Calu3 (cell line): Measurements from ENCODE around the gene ZNF317. TPM values are rescaled to one million over a fixed set of nuclear protein-coding genes. Genes with fewer than 3 reads are reported as not detected.
"Not testable (repeated sequence)": the region's sequence is repeated elsewhere in the genome, so short reads cannot be mapped to it uniquely, and the experiment has no call there.

Source experiments
- BruUV-seq: library from RNA; stranded (reverse); fragments of 400-500 nt; replicated peaks from 2 replicates; lab custom pipeline; 2021; lab: Mats Ljungman, UMichigan
- CTCF ChIA-PET: fragments of 300-600 bp; sonication (Branson Sonifier 250); formaldehyde crosslinking; loops from one replicate; lab custom pipeline; 2022; ENCODE audit warnings: antibody characterized with exemption; lab: Charles Lee
- DNase-seq: peaks from one replicate; pipeline ENCODE4 v3.0.0; 2022
- H3K27ac Mint-ChIP-seq: one replicate; pipeline ENCODE4 v1.8.0; 2022; ENCODE audit warnings: mixed read lengths; ENCODE audit not compliant: unreplicated experiment
- H3K27me3 Mint-ChIP-seq: one replicate; pipeline ENCODE4 v1.8.0; 2022; ENCODE audit warnings: mixed read lengths; ENCODE audit not compliant: unreplicated experiment
- H3K36me3 Mint-ChIP-seq: one replicate; pipeline ENCODE4 v1.8.0; 2022; ENCODE audit warnings: mild to moderate bottlenecking, moderate library complexity, mixed read lengths; ENCODE audit not compliant: insufficient read depth, unreplicated experiment
- H3K4me1 Mint-ChIP-seq: one replicate; pipeline ENCODE4 v1.8.0; 2022; ENCODE audit warnings: mild to moderate bottlenecking, low read depth, mixed read lengths; ENCODE audit not compliant: unreplicated experiment
- H3K4me3 Mint-ChIP-seq: one replicate; pipeline ENCODE4 v1.8.0; 2022; ENCODE audit warnings: mild to moderate bottlenecking, low read depth, moderate library complexity, mixed read lengths; ENCODE audit not compliant: unreplicated experiment
- H3K9me3 Mint-ChIP-seq: one replicate; pipeline ENCODE4 v1.8.0; 2022; ENCODE audit warnings: low read depth, mixed read lengths; ENCODE audit not compliant: unreplicated experiment
- CTCF ChIP-seq: fragments of 200-600 bp; IDR thresholded peaks from one replicate; pipeline ENCODE4 v1.8.0; 2022; ENCODE audit warnings: antibody characterized with exemption; ENCODE audit not compliant: unreplicated experiment
- intact Hi-C: fragments of 100-400 bp; cut with micrococcal nuclease; formaldehyde crosslinking; loops from one replicate; pipeline ENCODE4 v1.10.0; 2022; ENCODE audit not compliant: unreplicated experiment
- total RNA-seq: library from RNA; stranded (reverse); gene quantifications from 2 replicates; pipeline ENCODE4 v1.2.3, GENCODE V29; 2022

Gene ZNF317
- total RNA-seq, 1 experiment from 2014 or later: 26.3 TPM

- no peak for DNase-seq
- intact Hi-C loops: no loop called here
- CTCF ChIA-PET: interaction anchor here (0.7 kb wide), 1 partner anchor 441 kb away, joined by 4 read pairs; no protein-coding TSS in a partner anchor
- Mint-ChIP-seq H3K4me3 (no peak within 1 kb of the TSS), H3K36me3 (no peaks in the 10 kb centered on the region), H3K27me3 (no peaks in the 10 kb centered on the region), H3K27ac (no peak within 1 kb of the TSS), H3K4me1 (no peaks in the 10 kb centered on the region), H3K9me3 (peaks cover 11% of the 10 kb centered on the region)
- no TSS peak for BruUV-seq
- TF ChIP-seq CTCF: no peak
These were observed 38.7 kb downstream of the ZNF317 start, which contains the start of gene OR7D2 for GRCh38 chr19:9178901-9179300. Gene OR7D2, plus strand, starts transcription at chr19:9178979. Its CDS starts 6,803 bp downstream, at chr19:9185782.

DNA sequence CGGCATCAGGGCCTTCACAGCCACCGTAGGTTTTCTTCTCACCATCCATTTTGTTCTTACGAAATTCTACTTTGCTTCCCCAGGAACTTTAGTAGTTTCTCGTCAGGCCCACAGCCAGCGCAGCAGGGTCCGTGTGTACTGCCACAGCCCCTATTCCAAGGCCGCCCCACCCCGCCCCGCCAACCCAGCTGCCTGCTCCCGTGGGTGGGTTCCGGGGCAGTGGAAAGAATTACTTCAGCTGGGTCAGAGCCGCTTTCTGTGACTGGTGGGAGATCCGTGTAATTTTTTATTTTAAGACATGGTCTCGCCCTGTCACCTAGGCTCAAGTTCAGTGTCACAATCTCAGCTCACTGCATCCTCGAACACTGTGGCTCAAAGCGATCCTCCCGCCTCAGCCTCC, 42.8 kb downstream of the ZNF317 start:
- peaks cover 10% of the 10 kb centered on the region for H3K9me3 Mint-ChIP-seq
- no peak for TF ChIP-seq CTCF
- CTCF ChIA-PET: no interaction called here
- no peaks in the 10 kb centered on the region for H3K36me3 Mint-ChIP-seq
- H3K4me3 Mint-ChIP-seq: no peak overlapping the region
- intact Hi-C loops: no loop called here
- BruUV-seq: no TSS peak
- H3K27me3 Mint-ChIP-seq: no peaks in the 10 kb centered on the region
- no peak for DNase-seq
- no peaks in the 10 kb centered on the region for H3K4me1 Mint-ChIP-seq
- no peak overlapping the region for H3K27ac Mint-ChIP-seq

- Mint-ChIP-seq H3K4me1 (no peaks in the 10 kb centered on the region), H3K9me3 (peaks cover 12% of the 10 kb centered on the region), H3K27ac (no peak overlapping the region), H3K27me3 (no peaks in the 10 kb centered on the region), H3K36me3 (no peaks in the 10 kb centered on the region), H3K4me3 (no peak overlapping the region)
- DNase-seq: no peak
- no TSS peak for BruUV-seq
- TF ChIP-seq CTCF: no peak
- CTCF ChIA-PET: no interaction called here
- intact Hi-C loops: no loop called here
These were observed 47.0 kb downstream of the ZNF317 start for GRCh38 chr19:9187191-9187590.

DNA sequence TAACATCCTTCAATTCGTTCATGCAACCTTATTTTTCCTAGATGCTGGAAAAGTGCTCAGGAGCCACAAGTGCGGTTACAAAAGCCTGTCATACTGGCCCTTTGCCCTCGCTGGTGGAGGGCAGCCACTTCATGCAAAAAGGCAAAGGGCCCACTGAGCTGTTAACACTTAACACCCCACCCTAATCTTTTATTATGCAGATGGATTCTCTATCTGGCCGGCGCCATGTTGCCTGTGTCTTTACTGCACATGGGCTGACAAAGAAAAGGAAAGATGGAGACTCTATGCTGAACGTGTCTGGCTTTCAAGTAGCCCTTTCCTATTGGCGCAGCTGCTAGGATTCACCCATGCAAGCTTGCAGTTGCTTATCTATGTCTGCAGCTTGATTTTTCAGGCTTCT, 49.3 kb downstream of the ZNF317 start:
- CTCF ChIA-PET: no interaction called here
- Mint-ChIP-seq H3K36me3 (no peaks in the 10 kb centered on the region), H3K27me3 (no peaks in the 10 kb centered on the region), H3K9me3 (peaks cover 15% of the 10 kb centered on the region), H3K4me1 (no peaks in the 10 kb centered on the region), H3K27ac (no peak overlapping the region), H3K4me3 (no peak overlapping the region)
- DNase-seq: no peak
- no TSS peak for BruUV-seq
- intact Hi-C loops: no loop called here
- TF ChIP-seq CTCF: no peak

DNA sequence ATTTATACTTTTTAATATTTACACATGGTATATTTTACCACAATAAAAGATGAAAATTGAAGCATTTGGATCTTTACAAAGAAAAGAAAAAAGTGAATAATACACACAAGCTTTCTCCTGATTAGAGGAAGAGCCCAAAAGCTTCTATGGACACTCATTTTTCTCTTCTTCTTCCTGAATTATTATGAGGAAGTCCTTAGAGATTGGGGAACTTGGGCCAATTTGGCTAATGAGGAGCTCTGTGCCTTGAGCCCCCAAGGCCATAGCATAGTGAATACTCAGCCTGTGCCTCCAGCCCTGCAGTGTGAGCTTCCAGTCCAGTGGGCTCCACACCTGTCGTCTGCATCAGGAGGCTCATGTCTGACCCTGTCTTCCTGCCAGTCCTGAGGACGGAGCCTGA, 57.8 kb downstream of the ZNF317 start:
- H3K4me3 Mint-ChIP-seq, H3K36me3 Mint-ChIP-seq, H3K4me1 Mint-ChIP-seq, intact Hi-C loops, DNase-seq, BruUV-seq, H3K9me3 Mint-ChIP-seq, H3K27me3 Mint-ChIP-seq, H3K27ac Mint-ChIP-seq: not testable (repeated sequence)
- CTCF ChIA-PET: interaction anchor here (0.6 kb wide), 1 partner anchor 1854 kb away, joined by 6 read pairs; no protein-coding TSS in a partner anchor
